H9 (cell line): ENCODE results near the gene RMI2. TPM values are rescaled to one million over a fixed set of nuclear protein-coding genes. Genes with fewer than 3 reads are reported as not detected.

Experiments used
- DNase-seq: peaks from one replicate; pipeline ENCODE4 v3.0.0-alpha.2; 2017
- H2AFZ ChIP-seq: one replicate; pipeline ENCODE4 v1.6.1; 2013; ENCODE audit warnings: mild to moderate bottlenecking, low read length, control low read depth, moderate library complexity
- H2AK5ac ChIP-seq: 2 replicates; pipeline ENCODE4 v1.6.1; 2013; ENCODE audit warnings: low read length, control low read depth, mixed read lengths; ENCODE audit not compliant: insufficient read length
- H2BK120ac ChIP-seq: one replicate; pipeline ENCODE4 v1.6.1; 2013; ENCODE audit warnings: low read depth, mild to moderate bottlenecking, low read length, control low read depth, inconsistent platforms; ENCODE audit not compliant: poor library complexity, severe bottlenecking
- H2BK12ac ChIP-seq: 2 replicates; pipeline ENCODE4 v1.6.1; 2013; ENCODE audit warnings: low read length, control low read depth, mixed read lengths, low read depth; ENCODE audit not compliant: insufficient read length
- H2BK15ac ChIP-seq: 2 replicates; pipeline ENCODE4 v1.6.1; 2013; ENCODE audit warnings: low read depth, low read length, control low read depth
- H2BK20ac ChIP-seq: one replicate; pipeline ENCODE4 v1.6.1; 2013; ENCODE audit warnings: low read depth, mild to moderate bottlenecking, low read length, control low read depth, inconsistent platforms; ENCODE audit not compliant: poor library complexity, severe bottlenecking
- H2BK5ac ChIP-seq: 2 replicates; pipeline ENCODE4 v1.6.1; 2013; ENCODE audit warnings: low read length, control low read depth, mixed read lengths; ENCODE audit not compliant: insufficient read length
- H3K14ac ChIP-seq: 2 replicates; pipeline ENCODE4 v1.6.1; 2013; ENCODE audit warnings: low read length, control low read depth; ENCODE audit not compliant: insufficient read depth
- H3K18ac ChIP-seq: 2 replicates; pipeline ENCODE4 v1.6.1; 2013; ENCODE audit warnings: low read depth, mild to moderate bottlenecking, mixed read lengths, low read length, control low read depth; ENCODE audit not compliant: insufficient read length
- H3K23ac ChIP-seq: 2 replicates; pipeline ENCODE4 v1.6.1; 2013; ENCODE audit warnings: low read length, control low read depth, mixed read lengths, low read depth; ENCODE audit not compliant: insufficient read length
- H3K23me2 ChIP-seq: 2 replicates; pipeline ENCODE4 v1.6.1; 2013; ENCODE audit warnings: low read depth, mild to moderate bottlenecking, mixed read lengths, low read length, control low read depth; ENCODE audit not compliant: insufficient read length, poor library complexity, severe bottlenecking
- H3K27ac ChIP-seq: 2 replicates; pipeline ENCODE4 v1.5.1; 2013; ENCODE audit warnings: low read length, control low read depth, mixed read lengths, low read depth; ENCODE audit not compliant: insufficient read length
- H3K27me3 ChIP-seq: 2 replicates; pipeline ENCODE4 v1.6.1; 2013; ENCODE audit warnings: low read length, control low read depth, inconsistent platforms; ENCODE audit not compliant: insufficient read depth
- H3K4ac ChIP-seq: 2 replicates; pipeline ENCODE4 v1.6.1; 2013; ENCODE audit warnings: low read depth, mild to moderate bottlenecking, control low read depth, inconsistent platforms, low read length, moderate library complexity
- H3K4me1 ChIP-seq: 2 replicates; pipeline ENCODE4 v1.6.1; 2013; ENCODE audit warnings: low read length, control low read depth, inconsistent platforms; ENCODE audit not compliant: insufficient read depth
- H3K4me2 ChIP-seq: 2 replicates; pipeline ENCODE4 v1.6.1; 2013; ENCODE audit warnings: low read length, control low read depth, mixed read lengths; ENCODE audit not compliant: insufficient read length, insufficient read depth
- H3K56ac ChIP-seq: 2 replicates; pipeline ENCODE4 v1.6.1; 2013; ENCODE audit warnings: low read depth, mild to moderate bottlenecking, mixed read lengths, low read length, control low read depth; ENCODE audit not compliant: insufficient read length
- H3K79me1 ChIP-seq: 2 replicates; pipeline ENCODE4 v1.6.1; 2013; ENCODE audit warnings: low read depth, mild to moderate bottlenecking, moderate library complexity, low read length, control low read depth, inconsistent platforms; ENCODE audit not compliant: insufficient read depth, poor library complexity, severe bottlenecking
- H3K79me2 ChIP-seq: 2 replicates; pipeline ENCODE4 v1.6.1; 2013; ENCODE audit warnings: low read length, control low read depth, inconsistent platforms; ENCODE audit not compliant: insufficient read depth
- H3K9ac ChIP-seq: 2 replicates; pipeline ENCODE4 v1.6.1; 2013; ENCODE audit warnings: low read length, control low read depth, mixed read lengths; ENCODE audit not compliant: insufficient read length; ENCODE audit errors: extremely low read depth
- H3K9me3 ChIP-seq: one replicate; pipeline ENCODE4 v1.6.1; 2013; ENCODE audit warnings: low read depth, low read length, inconsistent platforms; ENCODE audit not compliant: control insufficient read depth
- H3T11ph ChIP-seq: one replicate; pipeline ENCODE4 v1.6.1; 2013; ENCODE audit warnings: mild to moderate bottlenecking, low read length, control low read depth, inconsistent platforms
- H4K20me1 ChIP-seq: one replicate; pipeline ENCODE4 v1.6.1; 2013; ENCODE audit not compliant: control insufficient read depth, insufficient read length, insufficient read depth
- H4K5ac ChIP-seq: 2 replicates; pipeline ENCODE4 v1.6.1; 2013; ENCODE audit warnings: low read depth, mild to moderate bottlenecking, mixed read lengths, low read length, control low read depth; ENCODE audit not compliant: insufficient read length
- H4K8ac ChIP-seq: replicated peaks from 2 replicates; pipeline ENCODE4 v1.6.1; 2013; ENCODE audit warnings: low read length, control low read depth, mixed read lengths, low read depth; ENCODE audit not compliant: insufficient read length
- H4K91ac ChIP-seq: 2 replicates; pipeline ENCODE4 v1.6.1; 2013; ENCODE audit warnings: low read depth, mild to moderate bottlenecking, moderate library complexity, mixed read lengths, low read length, control low read depth; ENCODE audit not compliant: insufficient read length
- H3K27ac Mint-ChIP-seq, 3 experiments: 2 replicates in 2 of 3; 3 replicates in 1 of 3; pipeline ENCODE4 v1.8.0; 2020 to 2021; ENCODE audit warnings: mixed read lengths in 3 of 3, mild to moderate bottlenecking in 1 of 3, moderate library complexity in 1 of 3
- H3K27me3 Mint-ChIP-seq: 2 replicates; pipeline ENCODE4 v1.8.0; 2021; ENCODE audit warnings: low read depth, mild to moderate bottlenecking, moderate library complexity, mixed read lengths
- H3K36me3 Mint-ChIP-seq, 3 experiments: 2 replicates in 2 of 3; 3 replicates in 1 of 3; pipeline ENCODE4 v1.8.0; 2020 to 2021; ENCODE audit warnings: low read depth in 3 of 3, mixed read lengths in 3 of 3; ENCODE audit not compliant: insufficient read depth in 1 of 3
- H3K4me1 Mint-ChIP-seq, 2 experiments: 2 replicates each; pipeline ENCODE4 v1.8.0; 2020; ENCODE audit warnings: mixed read lengths in 2 of 2
- H3K4me3 Mint-ChIP-seq, 2 experiments: 2 replicates in 1 of 2; 3 replicates in 1 of 2; pipeline ENCODE4 v1.8.0; 2020 to 2021; ENCODE audit warnings: mild to moderate bottlenecking in 2 of 2, mixed read lengths in 2 of 2, moderate library complexity in 1 of 2
- H3K9me3 Mint-ChIP-seq, 2 experiments: 2 replicates in 1 of 2; 3 replicates in 1 of 2; pipeline ENCODE4 v1.8.0; 2020; ENCODE audit warnings: mild to moderate bottlenecking in 2 of 2, mixed read lengths in 2 of 2, moderate library complexity in 1 of 2
- CTCF ChIP-seq: fragments of 200-600 bp; sonication (generic); conservative IDR thresholded peaks from 3 replicates; pipeline ENCODE4 v1.8.0; 2021; ENCODE audit warnings: antibody characterized with exemption, mild to moderate bottlenecking
- WGBS: extraction: QIAGEN DNeasy Blood & Tissue Kit; methylation state at CpG from one replicate; pipeline ENCODE4 v1.1.7; 2013; ENCODE audit warnings: missing lambda C conversion rate, low lambda C conversion rate, mixed read lengths; ENCODE audit not compliant: insufficient read length; ENCODE audit errors: extremely low coverage; 5-methylcytosine and 5-hydroxymethylcytosine counted together
- total RNA-seq: library from RNA; stranded (reverse); gene quantifications from 2 replicates; pipeline ENCODE4 v1.2.1, GENCODE V29; 2021

The RMI2 gene
- total RNA-seq, 1 experiment from 2014 or later, result 57.6 TPM

- Histone ChIP-seq H3K14ac (no peak overlapping the region; the same call in 1 of the 2 replicates), H3T11ph (no peak overlapping the region), H4K91ac (no peak overlapping the region), H3K79me1 (no peaks in the 10 kb centered on the region), H3K27me3 (no peaks in the 10 kb centered on the region), H2BK5ac (no peak overlapping the region), H3K18ac (no peak overlapping the region), H3K9ac (no peak overlapping the region), H3K23me2 (peaks cover under 1% of the 10 kb centered on the region), H3K27ac (no peak overlapping the region), H3K4me2 (no peak overlapping the region), H3K56ac (no peak overlapping the region), H2AK5ac (no peak overlapping the region), H4K5ac (no peak overlapping the region), H3K4me1 (peaks cover 2% of the 10 kb centered on the region; the same call in 1 of the 2 replicates), H2BK15ac (no peak overlapping the region), H3K23ac (no peak overlapping the region), H2BK12ac (no peak overlapping the region), H2AFZ (no peak overlapping the region), H3K9me3 (no peaks in the 10 kb centered on the region), H2BK20ac (no peak overlapping the region), H4K20me1 (no peaks in the 10 kb centered on the region), H3K79me2 (no peaks in the 10 kb centered on the region; the same call in 1 of the 2 replicates), H2BK120ac (no peak overlapping the region), H3K4ac (no peak overlapping the region), H4K8ac (no peak overlapping the region)
- no CpG with 5 or more reads among the region's 4 CpGs for WGBS
- H3K27me3 Mint-ChIP-seq, result no peaks in the 10 kb centered on the region
- peaks cover 20 to 25% of the 10 kb centered on the region in 2 experiments for H3K4me1 Mint-ChIP-seq
- peak overlapping the region; percentile 76 to 95 (median 92); a peak in 4 of 7 replicates for H3K27ac Mint-ChIP-seq
- peaks cover 9 to 11% of the 10 kb centered on the region in 2 experiments for H3K9me3 Mint-ChIP-seq
- peaks cover 9 to 13% (median 10%) of the 10 kb centered on the region in 3 experiments; a peak in 6 of 7 replicates for H3K36me3 Mint-ChIP-seq
- H3K4me3 Mint-ChIP-seq, result peak overlapping the region in 1 of 2 experiments; percentile 28; a peak in 1 of 5 replicates
- peak; percentile 53 for DNase-seq
- no peak for TF ChIP-seq CTCF
These were observed 4.5 kb upstream of the RMI2 start for GRCh38 chr16:11340710-11341109.
